ENCODE measurements around the gene PHC2. TPM values are rescaled to one million over a fixed set of nuclear protein-coding genes. Genes with fewer than 3 reads are reported as not detected.

The PHC2 gene
- total RNA-seq, 2 experiments from 2014 or later = 37.7 to 39.5 TPM

DNA sequence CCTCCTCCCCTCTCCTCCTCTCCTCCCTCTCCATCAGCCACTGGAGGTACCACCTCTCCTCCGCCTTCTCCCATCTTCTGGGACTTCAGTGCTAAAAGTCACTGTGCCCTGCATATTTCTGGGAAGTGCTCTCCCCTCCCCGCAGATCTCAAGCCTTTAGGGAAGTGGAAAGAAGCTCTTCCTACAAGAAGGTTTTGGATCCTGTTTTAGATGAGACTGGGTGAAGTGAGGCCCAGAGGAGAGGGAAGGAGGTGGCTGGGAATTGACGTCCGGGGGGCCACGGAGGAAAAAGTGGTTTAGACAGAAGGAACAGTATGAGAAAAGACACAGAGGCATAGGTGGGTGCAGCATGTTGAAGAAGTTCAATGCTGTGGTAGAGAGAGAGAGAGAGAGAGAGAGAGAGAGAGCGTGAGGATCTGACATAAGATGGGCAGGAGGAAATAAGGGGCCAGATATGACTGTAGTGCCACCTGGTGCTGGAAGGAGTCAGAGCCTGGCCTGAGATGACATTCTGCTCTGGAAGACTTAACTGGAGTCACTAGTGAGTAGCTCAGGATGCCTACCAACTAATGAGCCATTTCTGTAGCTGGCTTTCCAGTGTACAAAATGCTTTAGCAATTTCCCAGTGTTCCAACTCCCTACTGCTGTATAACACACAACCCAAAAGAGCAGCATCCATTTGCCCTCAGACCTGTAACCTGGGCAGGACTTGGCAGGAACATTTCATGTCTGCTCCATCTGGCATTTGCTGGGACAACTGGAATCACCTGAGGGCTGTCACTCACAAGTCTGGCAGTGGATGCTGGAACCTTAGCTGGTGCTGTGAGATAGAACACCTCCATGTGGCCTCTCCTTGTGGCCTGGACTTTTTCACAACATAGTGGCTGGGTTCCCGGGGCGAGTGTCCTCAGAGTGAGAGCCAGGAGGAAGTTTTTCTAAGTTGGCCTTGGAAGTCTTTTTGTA lies 24.9 kb upstream of the PHC2 start:
- Histone ChIP-seq H3K4me1 (ENCODE audit: insufficient read depth, low read length) (peaks cover 6% of the 10 kb centered on the region), H3K27ac (ENCODE audit: low read depth in 1 of 2, low read length in 2 of 2) (no peak overlapping the region), H3K9me3 (ENCODE audit: control insufficient read depth in 1 of 2, insufficient read depth in 1 of 2, low read length in 2 of 2) (no peaks in the 10 kb centered on the region), H3K4me3 (ENCODE audit: low read length) (no peak overlapping the region), H3K36me3 (ENCODE audit: insufficient read depth, low read length) (no peaks in the 10 kb centered on the region), H3K27me3 (ENCODE audit: control insufficient read depth in 1 of 2, insufficient read depth in 2 of 2, low read length in 2 of 2) (peaks cover 0 to 2% of the 10 kb centered on the region in 2 experiments)
- ATAC-seq (ENCODE audit: poor library complexity) = peak; percentile 84
- H3K27ac Mint-ChIP-seq = no peak overlapping the region
- TF ChIP-seq CTCF (IDR thresholded peaks at IDR 0.05) = no peak
- peak in 10 of 14 experiments; percentile 6 to 75 (median 18) for DNase-seq
- no peaks in the 10 kb centered on the region for H3K9me3 Mint-ChIP-seq
- CTCF ChIA-PET = interaction anchor here (1.1 kb wide), 1 partner anchor 15 kb away, joined by 3 read pairs; no protein-coding TSS in a partner anchor
- POLR2A ChIA-PET = no interaction called here
- no peaks in the 10 kb centered on the region for H3K36me3 Mint-ChIP-seq (ENCODE audit: low read depth)
- H3K4me1 Mint-ChIP-seq (ENCODE audit: low read depth) = no peaks in the 10 kb centered on the region
- no peak overlapping the region for H3K4me3 Mint-ChIP-seq
- H3K27me3 Mint-ChIP-seq = peaks cover 4% of the 10 kb centered on the region
- intact Hi-C loops (cut with DNase I, micrococcal nuclease) = no loop called here

GRCh38 chr1:33454646-33455282 lies 23.9 kb upstream of the PHC2 start:
- CTCF ChIA-PET = no interaction called here
- Histone ChIP-seq H3K4me1 (ENCODE audit: insufficient read depth, low read length) (peaks cover 4% of the 10 kb centered on the region), H3K27ac (ENCODE audit: low read depth in 1 of 2, low read length in 2 of 2) (no peak overlapping the region), H3K9me3 (ENCODE audit: control insufficient read depth in 1 of 2, insufficient read depth in 1 of 2, low read length in 2 of 2) (no peaks in the 10 kb centered on the region), H3K4me3 (ENCODE audit: low read length) (no peak overlapping the region), H3K27me3 (ENCODE audit: control insufficient read depth in 1 of 2, insufficient read depth in 2 of 2, low read length in 2 of 2) (peaks cover 0 to 2% of the 10 kb centered on the region in 2 experiments), H3K36me3 (ENCODE audit: insufficient read depth, low read length) (no peaks in the 10 kb centered on the region)
- Mint-ChIP-seq H3K4me3 (no peak overlapping the region), H3K27me3 (peaks cover 8% of the 10 kb centered on the region), H3K9me3 (no peaks in the 10 kb centered on the region), H3K36me3 (ENCODE audit: low read depth) (no peaks in the 10 kb centered on the region), H3K27ac (no peak overlapping the region), H3K4me1 (ENCODE audit: low read depth) (no peaks in the 10 kb centered on the region)
- no peak for TF ChIP-seq CTCF (IDR thresholded peaks at IDR 0.05)
- intact Hi-C loops (cut with DNase I, micrococcal nuclease) = no loop called here
- DNase-seq (no peak), ATAC-seq (ENCODE audit: poor library complexity) (no peak)
- POLR2A ChIA-PET = no interaction called here

- no peak for DNase-seq
- ChIA-PET CTCF (no interaction called here), POLR2A (interaction anchor here (0.6 kb wide), 1 partner anchor 189 kb away, joined by 3 read pairs; no protein-coding TSS in a partner anchor)
- H3K27me3 Mint-ChIP-seq = peaks cover 37% of the 10 kb centered on the region
- Histone ChIP-seq H3K4me1 (ENCODE audit: insufficient read depth, low read length) (no peaks in the 10 kb centered on the region), H3K27ac (ENCODE audit: low read depth in 1 of 2, low read length in 2 of 2) (no peak overlapping the region), H3K36me3 (ENCODE audit: insufficient read depth, low read length) (no peaks in the 10 kb centered on the region), H3K4me3 (ENCODE audit: low read length) (no peak overlapping the region), H3K9me3 (ENCODE audit: control insufficient read depth in 1 of 2, insufficient read depth in 1 of 2, low read length in 2 of 2) (no peaks in the 10 kb centered on the region), H3K27me3 (ENCODE audit: control insufficient read depth in 1 of 2, insufficient read depth in 2 of 2, low read length in 2 of 2) (peaks cover 9 to 17% of the 10 kb centered on the region in 2 experiments)
- ATAC-seq (ENCODE audit: poor library complexity) = no peak
- no peak overlapping the region for H3K27ac Mint-ChIP-seq
- H3K4me3 Mint-ChIP-seq = no peak overlapping the region
- no peaks in the 10 kb centered on the region for H3K36me3 Mint-ChIP-seq (ENCODE audit: low read depth)
- TF ChIP-seq CTCF (IDR thresholded peaks at IDR 0.05) = no peak
- intact Hi-C loops (cut with DNase I, micrococcal nuclease) = no loop called here
- no peaks in the 10 kb centered on the region for H3K9me3 Mint-ChIP-seq
- H3K4me1 Mint-ChIP-seq (ENCODE audit: low read depth) = no peaks in the 10 kb centered on the region
Observed at GRCh38 chr1:33446590-33446989, 15.7 kb upstream of the PHC2 start.

Data from CD4-positive, alpha-beta T cell (primary cell).